WI38 (cell line): Measurements from ENCODE around the gene FER.

Experiments
- H3K4me3 ChIP-seq: 2 replicates; pipeline ENCODE4 v1.5.1; 2011; ENCODE audit warnings: low read depth, mild to moderate bottlenecking, control low read depth, low read length
- CTCF ChIP-seq: IDR thresholded peaks from 2 replicates; pipeline ENCODE4 v1.5.1; 2012; ENCODE audit warnings: low read depth, mild to moderate bottlenecking, control low read depth, low read length

Gene FER

GRCh38 chr5:109136906-109137305, 389.2 kb downstream of the FER start:
- no peak overlapping the region for H3K4me3 ChIP-seq
- no peak for TF ChIP-seq CTCF

GRCh38 chr5:109141222-109142200, 393.8 kb downstream of the FER start:
- no peak overlapping the region for H3K4me3 ChIP-seq
- TF ChIP-seq CTCF = 0 out of 2 replicates have a peak, but pooled peaks have one; percentile 16

GRCh38 chr5:109143031-109143430, 395.3 kb downstream of the FER start:
- TF ChIP-seq CTCF = no peak
- no peak overlapping the region for H3K4me3 ChIP-seq

- no peak overlapping the region for H3K4me3 ChIP-seq
- no peak for TF ChIP-seq CTCF
These were observed 397.4 kb downstream of the FER start for GRCh38 chr5:109145139-109145538.

- no peak overlapping the region for H3K4me3 ChIP-seq
- no peak for TF ChIP-seq CTCF
These were observed 398.9 kb downstream of the FER start for GRCh38 chr5:109146591-109146990.

GRCh38 chr5:109152565-109152964, 404.9 kb downstream of the FER start:
- no peak for TF ChIP-seq CTCF
- no peak overlapping the region for H3K4me3 ChIP-seq

GRCh38 chr5:109155625-109156024, 407.9 kb downstream of the FER start:
- H3K4me3 ChIP-seq = no peak overlapping the region
- no peak for TF ChIP-seq CTCF
